B cell (primary cell): ENCODE data around the gene RNF217. TPM values are rescaled to one million over a fixed set of nuclear protein-coding genes. Genes with fewer than 3 reads are reported as not detected.

ENCODE experiments used
- ATAC-seq: fragments of 200-7000 bp; cut with Tn5 transposase; one replicate; pipeline ENCODE4 v1.10.0; 2021; ENCODE audit warnings: low read depth, mild to moderate bottlenecking, moderate number of reproducible peaks, moderate library complexity
- CTCF ChIA-PET: fragments of 350-600 bp; sonication (Branson Sonifier 250); formaldehyde crosslinking; loops from one replicate; lab custom pipeline; 2021; ENCODE audit warnings: antibody characterized with exemption, inconsistent platforms; lab: Charles Lee
- POLR2A ChIA-PET: fragments of 350-600 bp; sonication (Branson Sonifier 250); formaldehyde crosslinking; loops from one replicate; lab custom pipeline; 2021; ENCODE audit warnings: antibody characterized with exemption; lab: Charles Lee
- DNase-seq: peaks from one replicate; pipeline ENCODE4 v3.0.0; 2013
- H2AFZ ChIP-seq: 2 replicates; pipeline ENCODE4 v1.6.1; 2012; ENCODE audit warnings: mild to moderate bottlenecking, low read depth, low read length; ENCODE audit not compliant: insufficient read depth, poor library complexity, severe bottlenecking
- H3K27ac ChIP-seq, 2 donors: 1 replicate in 1 of 2; 2 replicates in 1 of 2; pipeline ENCODE4 v1.5.1; 2012 to 2013; ENCODE audit warnings: low read length in 2 of 2, mild to moderate bottlenecking in 2 of 2, moderate library complexity in 1 of 2
- H3K27me3 ChIP-seq, 4 experiments: fragments of 200-600 bp in 1 of 4; sonication (generic) in 1 of 4; replicated peaks in 1 of 4; 1 replicate in 2 of 4; 2 replicates in 2 of 4; pipeline versions ENCODE4 v1.6.1 to v1.7.0; 2013 to 2016; ENCODE audit warnings: low read length in 3 of 4, mild to moderate bottlenecking in 2 of 4, mixed read lengths in 1 of 4, moderate library complexity in 1 of 4; ENCODE audit not compliant: insufficient read depth in 4 of 4, control insufficient read depth in 3 of 4; ENCODE audit errors: control extremely low read depth in 1 of 4
- H3K36me3 ChIP-seq, 2 experiments: replicated peaks in 1 of 2; 1 replicate in 1 of 2; 2 replicates in 1 of 2; pipeline versions ENCODE4 v1.6.1 to v1.7.1; 2013; ENCODE audit warnings: low read length in 1 of 2; ENCODE audit not compliant: insufficient read depth in 2 of 2, control insufficient read depth in 1 of 2; ENCODE audit errors: control extremely low read depth in 1 of 2, extremely low read depth in 1 of 2
- H3K4me1 ChIP-seq, 2 donors: fragments of 200-600 bp in 1 of 2; sonication (generic) in 1 of 2; 1 replicate in 1 of 2; 2 replicates in 1 of 2; pipeline versions ENCODE4 v1.5.1 to v1.6.1; 2013 to 2017; ENCODE audit warnings: low read length in 2 of 2; ENCODE audit not compliant: control insufficient read depth in 2 of 2, insufficient read depth in 2 of 2
- H3K4me2 ChIP-seq: replicated peaks from 2 replicates; pipeline ENCODE3; 2012; ENCODE audit warnings: mild to moderate bottlenecking, low read depth, low read length; ENCODE audit not compliant: poor library complexity, severe bottlenecking
- H3K4me3 ChIP-seq, 5 experiments: fragments of 200-600 bp in 1 of 5; sonication (generic) in 1 of 5; 1 replicate in 3 of 5; 2 replicates in 2 of 5; pipeline versions ENCODE4 v1.5.1 to v1.7.0; 2011 to 2016; ENCODE audit warnings: low read length in 4 of 5, mild to moderate bottlenecking in 4 of 5, low read depth in 2 of 5, control low read depth in 1 of 5, moderate library complexity in 1 of 5; ENCODE audit not compliant: insufficient read depth in 1 of 5; ENCODE audit errors: control extremely low read depth in 1 of 5, extremely low read depth in 1 of 5
- H3K79me2 ChIP-seq: fragments of 200-600 bp; sonication (generic); one replicate; pipeline ENCODE4 v1.6.0; 2016; ENCODE audit warnings: low read length; ENCODE audit not compliant: control insufficient read depth, insufficient read depth
- H3K9ac ChIP-seq: fragments of 200-600 bp; sonication (generic); 2 replicates; pipeline ENCODE4 v1.6.1; 2017; ENCODE audit warnings: mild to moderate bottlenecking, low read length, moderate library complexity
- H3K9me3 ChIP-seq, 3 donors: one replicate each; pipeline versions ENCODE4 v1.6.1 to v1.7.1; 2013; ENCODE audit warnings: low read length in 2 of 3; ENCODE audit not compliant: control insufficient read depth in 2 of 3, insufficient read depth in 1 of 3; ENCODE audit errors: control extremely low read depth in 1 of 3
- H4K20me1 ChIP-seq: 2 replicates; pipeline ENCODE4 v1.6.0; 2012; ENCODE audit warnings: mild to moderate bottlenecking, low read length; ENCODE audit not compliant: insufficient read depth, control insufficient read depth, poor library complexity, severe bottlenecking
- H3K27ac Mint-ChIP-seq: one replicate; pipeline ENCODE4 v1.8.0; 2021; ENCODE audit warnings: mixed read lengths
- H3K27me3 Mint-ChIP-seq: one replicate; pipeline ENCODE4 v1.8.0; 2021; ENCODE audit warnings: mixed read lengths
- H3K4me1 Mint-ChIP-seq: one replicate; pipeline ENCODE4 v1.8.0; 2021; ENCODE audit warnings: mixed read lengths
- H3K4me3 Mint-ChIP-seq: one replicate; pipeline ENCODE4 v1.8.0; 2021; ENCODE audit warnings: mixed read lengths
- H3K9me3 Mint-ChIP-seq: one replicate; pipeline ENCODE4 v1.8.0; 2022; ENCODE audit warnings: mixed read lengths; ENCODE audit not compliant: insufficient read depth
- EZH2 ChIP-seq: IDR thresholded peaks from 2 replicates; pipeline ENCODE4 v1.6.1; 2012; ENCODE audit warnings: borderline replicate concordance, low read depth, mild to moderate bottlenecking, moderate library complexity, low read length; ENCODE audit not compliant: insufficient read depth, poor library complexity, severe bottlenecking
- WGBS: methylation state at CpG from one replicate; pipeline ENCODE4 v1.1.5; 2013; ENCODE audit warnings: missing lambda C conversion rate; ENCODE audit not compliant: insufficient coverage; 5-methylcytosine and 5-hydroxymethylcytosine counted together
- intact Hi-C: fragments of 100-400 bp; cut with micrococcal nuclease; formaldehyde crosslinking; loops from one replicate; pipeline ENCODE4 v1.10.0; 2022
- polyA plus RNA-seq: library from polyadenylated mRNA; depleted of rRNA; stranded (reverse); fragments of >200 nt; gene quantifications from 2 replicates; pipeline ENCODE4 v1.2.3, GENCODE V29; 2012
- total RNA-seq, 2 donors: library from RNA; stranded (reverse); fragments of 120-200 nt in 1 of 2; gene quantifications; 1 replicate in 1 of 2; 2 replicates in 1 of 2; pipeline versions ENCODE4 v1.2.3 to v1.2.4, GENCODE V29; 2013 to 2022
- TF ChIP-seq, protein P1 (sequence below): fragments of 200-600 bp; IDR thresholded peaks from one replicate; pipeline ENCODE4 v1.8.0; 2022; ENCODE audit warnings: antibody characterized with exemption, mild to moderate bottlenecking

Gene RNF217
- total and polyA plus RNA-seq, 2 donors (not counting 1 experiment from before 2014, with no cell fraction given): 0.03 TPM; not detected in 1

DNA sequence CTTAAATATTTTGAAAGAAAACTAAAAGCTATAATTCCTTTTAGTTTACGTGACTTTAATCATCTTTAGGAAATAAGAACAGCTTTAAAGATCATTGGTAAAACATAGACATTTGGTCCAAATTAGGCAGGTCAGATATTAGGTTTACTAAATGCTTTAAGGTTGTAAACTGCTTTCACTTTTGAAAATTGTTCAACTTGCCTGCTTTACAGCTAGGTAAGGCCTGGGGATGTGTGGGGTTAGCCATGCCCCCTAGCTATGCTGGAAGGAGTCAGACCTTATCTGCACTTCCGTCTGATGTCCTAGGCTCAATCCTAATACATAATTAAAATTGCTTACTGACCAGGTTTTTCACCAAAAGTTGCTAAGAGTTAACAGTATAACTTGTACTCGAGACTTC is 160.8 kb downstream of the RNF217 start:
- Mint-ChIP-seq H3K27me3 (peaks cover 5% of the 10 kb centered on the region), H3K4me3 (no peak overlapping the region), H3K9me3 (no peaks in the 10 kb centered on the region), H3K4me1 (no peaks in the 10 kb centered on the region), H3K27ac (no peak overlapping the region)
- Histone ChIP-seq H4K20me1 (no peaks in the 10 kb centered on the region), H3K4me1 (no peaks in the 10 kb centered on the region), H3K4me3 (no peak overlapping the region), H3K27me3 (no peaks in the 10 kb centered on the region), H3K9me3 (peaks cover 0 to 6% (median 0%) of the 10 kb centered on the region in 3 donors), H3K36me3 (no peaks in the 10 kb centered on the region), H3K79me2 (no peaks in the 10 kb centered on the region), H3K27ac (no peak overlapping the region), H3K4me2 (no peak overlapping the region), H2AFZ (no peak overlapping the region), H3K9ac (no peak overlapping the region)
- DNase-seq: no peak
- POLR2A ChIA-PET: no interaction called here
- 80% methylated on average over 1 of the region's 3 CpGs for WGBS
- ATAC-seq: no peak
- TF ChIP-seq, protein P1, sequence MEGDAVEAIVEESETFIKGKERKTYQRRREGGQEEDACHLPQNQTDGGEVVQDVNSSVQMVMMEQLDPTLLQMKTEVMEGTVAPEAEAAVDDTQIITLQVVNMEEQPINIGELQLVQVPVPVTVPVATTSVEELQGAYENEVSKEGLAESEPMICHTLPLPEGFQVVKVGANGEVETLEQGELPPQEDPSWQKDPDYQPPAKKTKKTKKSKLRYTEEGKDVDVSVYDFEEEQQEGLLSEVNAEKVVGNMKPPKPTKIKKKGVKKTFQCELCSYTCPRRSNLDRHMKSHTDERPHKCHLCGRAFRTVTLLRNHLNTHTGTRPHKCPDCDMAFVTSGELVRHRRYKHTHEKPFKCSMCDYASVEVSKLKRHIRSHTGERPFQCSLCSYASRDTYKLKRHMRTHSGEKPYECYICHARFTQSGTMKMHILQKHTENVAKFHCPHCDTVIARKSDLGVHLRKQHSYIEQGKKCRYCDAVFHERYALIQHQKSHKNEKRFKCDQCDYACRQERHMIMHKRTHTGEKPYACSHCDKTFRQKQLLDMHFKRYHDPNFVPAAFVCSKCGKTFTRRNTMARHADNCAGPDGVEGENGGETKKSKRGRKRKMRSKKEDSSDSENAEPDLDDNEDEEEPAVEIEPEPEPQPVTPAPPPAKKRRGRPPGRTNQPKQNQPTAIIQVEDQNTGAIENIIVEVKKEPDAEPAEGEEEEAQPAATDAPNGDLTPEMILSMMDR: no peak
- no peak for TF ChIP-seq EZH2
- CTCF ChIA-PET: no interaction called here
- intact Hi-C loops: no loop called here

DNA sequence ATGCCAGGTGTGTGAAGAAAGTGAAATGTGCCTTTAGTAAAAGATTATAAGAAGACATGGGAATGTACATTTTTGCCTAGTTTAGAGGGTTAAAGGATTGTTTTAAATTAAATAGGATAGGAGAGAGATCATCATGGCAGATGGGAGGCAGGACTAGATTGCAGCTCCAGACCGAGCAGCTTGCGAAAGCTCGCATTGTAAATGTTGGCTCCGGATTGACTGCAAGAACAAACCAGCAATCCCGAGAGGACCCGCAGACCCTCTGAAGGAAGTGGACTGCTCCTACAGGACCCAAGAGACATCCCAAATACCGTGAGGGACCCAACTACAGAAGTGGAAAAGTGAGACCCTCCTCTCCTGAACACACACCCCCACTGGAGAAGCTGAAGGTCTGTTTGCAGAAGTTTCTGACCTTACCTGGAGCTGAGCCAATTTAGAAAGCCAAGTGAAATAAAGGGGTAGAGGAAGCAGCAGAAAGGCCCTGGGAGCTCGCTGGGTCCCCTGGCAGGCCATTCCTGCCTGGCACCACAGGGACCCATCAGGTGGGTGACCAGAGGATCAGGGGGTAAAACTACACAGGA is 161.3 kb downstream of the RNF217 start:
- POLR2A ChIA-PET: no interaction called here
- Histone ChIP-seq H3K9me3 (peaks cover 0 to 6% (median 0%) of the 10 kb centered on the region in 3 donors), H3K27ac (no peak overlapping the region), H3K4me1 (no peaks in the 10 kb centered on the region), H3K4me2 (no peak overlapping the region), H3K36me3 (no peaks in the 10 kb centered on the region), H3K9ac (no peak overlapping the region), H3K79me2 (no peaks in the 10 kb centered on the region), H3K27me3 (no peaks in the 10 kb centered on the region), H3K4me3 (no peak overlapping the region), H2AFZ (no peak overlapping the region), H4K20me1 (no peaks in the 10 kb centered on the region)
- no peak for ATAC-seq
- intact Hi-C loops: no loop called here
- Mint-ChIP-seq H3K4me1 (no peaks in the 10 kb centered on the region), H3K27ac (no peak overlapping the region), H3K9me3 (no peaks in the 10 kb centered on the region), H3K4me3 (no peak overlapping the region), H3K27me3 (peaks cover 5% of the 10 kb centered on the region)
- CTCF ChIA-PET: no interaction called here
- DNase-seq: no peak
- TF ChIP-seq EZH2: no peak
- TF ChIP-seq, protein P1: no peak
- 87% methylated on average over 7 of the region's 8 CpGs for WGBS
